Immature natural killer cell (primary cell): Measurements from ENCODE around the gene ACTA1. TPM values are rescaled to one million over a fixed set of nuclear protein-coding genes. Genes with fewer than 3 reads are reported as not detected.
"Not testable (repeated sequence)": the region's sequence is repeated elsewhere in the genome, so short reads cannot be mapped to it uniquely, and the experiment has no call there.

ENCODE experiments used
- DNase-seq, 3 donors: peaks; one replicate each; pipeline ENCODE4 v3.0.0; 2022; ENCODE audit warnings: mixed read lengths in 1 of 3
- H3K27ac Mint-ChIP-seq, 6 donors: one replicate each; pipeline ENCODE4 v1.8.0; 2020; ENCODE audit warnings: mixed read lengths in 6 of 6, mild to moderate bottlenecking in 5 of 6, inconsistent platforms in 4 of 6, moderate library complexity in 3 of 6
- H3K27me3 Mint-ChIP-seq, 3 donors: one replicate each; pipeline ENCODE4 v1.8.0; 2020 to 2021; ENCODE audit warnings: low read depth in 3 of 3, mild to moderate bottlenecking in 3 of 3, mixed read lengths in 3 of 3, moderate library complexity in 3 of 3, inconsistent platforms in 1 of 3
- H3K36me3 Mint-ChIP-seq, 3 donors: one replicate each; pipeline ENCODE4 v1.8.0; 2020; ENCODE audit warnings: mixed read lengths in 3 of 3, inconsistent platforms in 2 of 3, mild to moderate bottlenecking in 2 of 3
- H3K4me1 Mint-ChIP-seq, 2 donors: one replicate each; pipeline ENCODE4 v1.8.0; 2020; ENCODE audit warnings: inconsistent platforms in 2 of 2, mild to moderate bottlenecking in 2 of 2, mixed read lengths in 2 of 2, moderate library complexity in 1 of 2
- H3K4me3 Mint-ChIP-seq, 5 donors: one replicate each; pipeline ENCODE4 v1.8.0; 2020; ENCODE audit warnings: mild to moderate bottlenecking in 5 of 5, mixed read lengths in 5 of 5, inconsistent platforms in 3 of 5, moderate library complexity in 3 of 5
- H3K9me3 Mint-ChIP-seq, 6 donors: one replicate each; pipeline ENCODE4 v1.8.0; 2020; ENCODE audit warnings: mild to moderate bottlenecking in 6 of 6, mixed read lengths in 6 of 6, inconsistent platforms in 4 of 6, moderate library complexity in 3 of 6
- polyA plus RNA-seq, 3 donors: library from polyadenylated mRNA; unstranded; fragments of 300-500 nt; fragmentation: Illumina TruSeq; gene quantifications; one replicate each; pipeline ENCODE4 v1.2.3, GENCODE V29; 2021

ACTA1 gene
- polyA plus RNA-seq, 3 donors from 2014 or later: not detected

GRCh38 chr1:229411434-229412055 is 22.3 kb downstream of the ACTA1 start:
- Mint-ChIP-seq H3K9me3 (no peaks in the 10 kb centered on the region), H3K36me3 (no peaks in the 10 kb centered on the region), H3K4me3 (no peak overlapping the region), H3K4me1 (peaks cover 7% of the 10 kb centered on the region in 2 donors), H3K27me3 (peaks cover 16 to 27% (median 20%) of the 10 kb centered on the region in 3 donors), H3K27ac (no peak overlapping the region)
- DNase-seq: no peak

- peaks cover 7 to 8% of the 10 kb centered on the region in 2 donors for H3K4me1 Mint-ChIP-seq
- H3K9me3 Mint-ChIP-seq: no peaks in the 10 kb centered on the region
- H3K27me3 Mint-ChIP-seq: peaks cover 16 to 27% (median 24%) of the 10 kb centered on the region in 3 donors
- DNase-seq: no peak
- H3K4me3 Mint-ChIP-seq: peak overlapping the region in 1 of 5 donors; percentile 38
- H3K27ac Mint-ChIP-seq: no peak overlapping the region
- H3K36me3 Mint-ChIP-seq: no peaks in the 10 kb centered on the region
Measured at GRCh38 chr1:229410692-229411433, 23.0 kb downstream of the ACTA1 start.

GRCh38 chr1:229410370-229410691 is 23.6 kb downstream of the ACTA1 start:
- Mint-ChIP-seq H3K27ac (no peak overlapping the region), H3K4me1 (peaks cover 7 to 8% of the 10 kb centered on the region in 2 donors), H3K27me3 (peaks cover 16 to 31% (median 24%) of the 10 kb centered on the region in 3 donors), H3K9me3 (no peaks in the 10 kb centered on the region), H3K36me3 (no peaks in the 10 kb centered on the region), H3K4me3 (peak overlapping the region in 1 of 5 donors; percentile 38)
- DNase-seq: no peak

- Mint-ChIP-seq H3K27me3 (peaks cover 17 to 33% (median 24%) of the 10 kb centered on the region in 3 donors), H3K9me3 (no peaks in the 10 kb centered on the region), H3K36me3 (no peaks in the 10 kb centered on the region), H3K27ac (no peak overlapping the region), H3K4me3 (no peak overlapping the region), H3K4me1 (peaks cover 7 to 8% of the 10 kb centered on the region in 2 donors)
- no peak for DNase-seq
Measured at GRCh38 chr1:229409616-229410369, 24.1 kb downstream of the ACTA1 start.

GRCh38 chr1:229408458-229409037 is 25.3 kb downstream of the ACTA1 start:
- Mint-ChIP-seq H3K4me3 (no peak overlapping the region), H3K36me3 (no peaks in the 10 kb centered on the region), H3K4me1 (peaks cover 7 to 8% of the 10 kb centered on the region in 2 donors), H3K9me3 (no peaks in the 10 kb centered on the region), H3K27me3 (peaks cover 17 to 40% (median 25%) of the 10 kb centered on the region in 3 donors), H3K27ac (no peak overlapping the region)
- no peak for DNase-seq

- no peak for DNase-seq
- peaks cover 7 to 8% of the 10 kb centered on the region in 2 donors for H3K4me1 Mint-ChIP-seq
- no peak overlapping the region for H3K27ac Mint-ChIP-seq
Measured at GRCh38 chr1:229407206-229408026, 26.5 kb downstream of the ACTA1 start.

GRCh38 chr1:229406798-229407197 is 27.1 kb downstream of the ACTA1 start:
- H3K27ac Mint-ChIP-seq: no peak overlapping the region
- DNase-seq: no peak
- peak overlapping the region in 4 of 5 donors; percentile 29 to 64 (median 48) for H3K4me3 Mint-ChIP-seq
- H3K9me3 Mint-ChIP-seq: no peaks in the 10 kb centered on the region
- H3K4me1 Mint-ChIP-seq: peaks cover 7 to 8% of the 10 kb centered on the region in 2 donors
- H3K36me3 Mint-ChIP-seq: no peaks in the 10 kb centered on the region
- H3K27me3 Mint-ChIP-seq: peaks cover 14 to 45% (median 17%) of the 10 kb centered on the region in 3 donors

More at GRCh38 chr1:229407206-229408026, 26.5 kb downstream of the ACTA1 start:
- H3K27me3 Mint-ChIP-seq: peaks cover 14 to 45% (median 19%) of the 10 kb centered on the region in 3 donors
- no peaks in the 10 kb centered on the region for H3K9me3 Mint-ChIP-seq
- peak overlapping the region in 4 of 5 donors; percentile 29 to 64 (median 48) for H3K4me3 Mint-ChIP-seq
- H3K36me3 Mint-ChIP-seq: no peaks in the 10 kb centered on the region

- Mint-ChIP-seq H3K27ac (no peak overlapping the region), H3K4me1 (peaks cover 7 to 8% of the 10 kb centered on the region in 2 donors), H3K27me3 (peaks cover 9 to 33% (median 14%) of the 10 kb centered on the region in 3 donors), H3K4me3 (no peak overlapping the region), H3K36me3 (no peaks in the 10 kb centered on the region), H3K9me3 (no peaks in the 10 kb centered on the region)
- no peak for DNase-seq
Measured at GRCh38 chr1:229403573-229403972, 30.3 kb downstream of the ACTA1 start.

GRCh38 chr1:229402993-229403392 is 30.9 kb downstream of the ACTA1 start:
- no peak overlapping the region for H3K27ac Mint-ChIP-seq
- peaks cover 9 to 28% (median 11%) of the 10 kb centered on the region in 3 donors for H3K27me3 Mint-ChIP-seq
- no peaks in the 10 kb centered on the region for H3K9me3 Mint-ChIP-seq

GRCh38 chr1:229402329-229402728 is 31.6 kb downstream of the ACTA1 start:
- H3K27ac Mint-ChIP-seq, H3K4me3 Mint-ChIP-seq, H3K36me3 Mint-ChIP-seq, DNase-seq, H3K4me1 Mint-ChIP-seq, H3K9me3 Mint-ChIP-seq: not testable (repeated sequence)
- peaks cover 9 to 28% (median 10%) of the 10 kb centered on the region in 3 donors for H3K27me3 Mint-ChIP-seq

More at GRCh38 chr1:229402993-229403392, 30.9 kb downstream of the ACTA1 start:
- H3K4me1 Mint-ChIP-seq: peaks cover 7 to 8% of the 10 kb centered on the region in 2 donors
- no peaks in the 10 kb centered on the region for H3K36me3 Mint-ChIP-seq
- H3K4me3 Mint-ChIP-seq: no peak overlapping the region
- DNase-seq: no peak

GRCh38 chr1:229397762-229398161 is 36.1 kb downstream of the ACTA1 start:
- Mint-ChIP-seq H3K27me3 (peaks cover 0 to 15% (median 12%) of the 10 kb centered on the region in 3 donors), H3K36me3 (no peaks in the 10 kb centered on the region), H3K27ac (no peak overlapping the region), H3K4me1 (no peaks in the 10 kb centered on the region), H3K9me3 (no peaks in the 10 kb centered on the region), H3K4me3 (no peak overlapping the region)
- no peak for DNase-seq

- Mint-ChIP-seq H3K27me3 (peaks cover 0 to 15% (median 13%) of the 10 kb centered on the region in 3 donors), H3K9me3 (no peaks in the 10 kb centered on the region), H3K27ac (no peak overlapping the region), H3K4me1 (no peaks in the 10 kb centered on the region), H3K36me3 (no peaks in the 10 kb centered on the region), H3K4me3 (no peak overlapping the region)
- DNase-seq: no peak
Measured at GRCh38 chr1:229396585-229397206, 37.2 kb downstream of the ACTA1 start.
